Measurements from ENCODE around the gene MTURN. TPM values are rescaled to one million over a fixed set of nuclear protein-coding genes. Genes with fewer than 3 reads are reported as not detected.

The MTURN gene
- total and polyA plus RNA-seq, 3 experiments from 2014 or later = 4.9 to 6.2 (median 4.9) TPM

- ChIA-PET POLR2A (no interaction called here), CTCF (no interaction called here)
Measured at GRCh38 chr7:30147785-30148184, 13.0 kb downstream of the MTURN start.

DNA sequence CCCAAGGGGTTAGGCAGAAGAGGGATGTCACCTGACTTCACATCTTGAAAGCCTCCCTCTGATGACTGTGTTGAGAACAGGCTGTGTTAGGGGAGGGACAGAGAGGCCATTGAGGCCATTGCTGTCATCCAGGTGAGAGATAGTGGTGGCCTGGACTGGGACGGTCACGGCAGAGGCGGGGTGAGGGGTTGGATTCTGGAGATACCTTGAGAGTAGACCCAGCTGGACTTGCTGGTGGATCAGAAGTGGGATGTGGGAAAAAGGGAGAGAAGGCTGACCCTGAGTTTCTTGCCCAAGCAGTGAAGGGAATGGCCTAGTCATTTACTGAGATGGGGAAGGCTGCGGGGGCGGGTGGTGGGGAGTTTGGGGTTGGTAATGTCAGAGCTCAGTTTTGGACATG lies 13.6 kb downstream of the MTURN start:
- H3K27me3 ChIP-seq (ENCODE audit: insufficient read depth, low read length, poor library complexity, severe bottlenecking) = no peaks in the 10 kb centered on the region
- ChIA-PET CTCF (interaction anchor here (0.9 to 1.0 kb wide), 2 partner anchors 16 to 18 kb away, joined by 3 read pairs; no protein-coding TSS in a partner anchor), POLR2A (interaction anchor here (1.0 to 1.1 kb wide), 2 partner anchors 13 to 14 kb away, joined by 3 read pairs; no protein-coding TSS in a partner anchor)
- Mint-ChIP-seq H3K27me3 (no peaks in the 10 kb centered on the region), H3K4me3 (no peak overlapping the region), H3K36me3 (peaks cover 0 to 23% (median 6%) of the 10 kb centered on the region in 3 donors), H3K27ac (peak overlapping the region in 2 of 8 donors; percentile 67 to 74), H3K4me1 (peaks cover 0 to 8% (median 3%) of the 10 kb centered on the region in 3 donors), H3K9me3 (no peaks in the 10 kb centered on the region)
- H3K36me3 ChIP-seq (ENCODE audit: insufficient read depth, low read length) = no peaks in the 10 kb centered on the region
- H3K9me3 ChIP-seq (ENCODE audit: low read length) = no peaks in the 10 kb centered on the region
- no peak overlapping the region for H3K27ac ChIP-seq (ENCODE audit: low read depth, low read length)
- peaks cover 26% of the 10 kb centered on the region for H3K4me1 ChIP-seq (ENCODE audit: insufficient read depth, low read length)
- no peak for DNase-seq
- H3K4me3 ChIP-seq (ENCODE audit: low read length) = no peak overlapping the region

More at GRCh38 chr7:30147785-30148184, 13.0 kb downstream of the MTURN start:
- Histone ChIP-seq H3K9me3 (ENCODE audit: low read length) (no peaks in the 10 kb centered on the region), H3K27me3 (ENCODE audit: insufficient read depth, low read length, poor library complexity, severe bottlenecking) (no peaks in the 10 kb centered on the region), H3K4me1 (ENCODE audit: insufficient read depth, low read length) (peaks cover 26% of the 10 kb centered on the region), H3K36me3 (ENCODE audit: insufficient read depth, low read length) (no peaks in the 10 kb centered on the region), H3K27ac (ENCODE audit: low read depth, low read length) (no peak overlapping the region), H3K4me3 (ENCODE audit: low read length) (no peak overlapping the region)
- H3K4me1 Mint-ChIP-seq = peaks cover 0 to 11% (median 3%) of the 10 kb centered on the region in 3 donors
- no peaks in the 10 kb centered on the region for H3K9me3 Mint-ChIP-seq
- H3K27ac Mint-ChIP-seq = no peak overlapping the region
- H3K36me3 Mint-ChIP-seq = peaks cover 0 to 18% (median 2%) of the 10 kb centered on the region in 3 donors
- H3K4me3 Mint-ChIP-seq = no peak overlapping the region
- H3K27me3 Mint-ChIP-seq = no peaks in the 10 kb centered on the region
- no peak for DNase-seq

GRCh38 chr7:30148951-30149459 lies 14.2 kb downstream of the MTURN start:
- Mint-ChIP-seq H3K27me3 (no peaks in the 10 kb centered on the region), H3K9me3 (no peaks in the 10 kb centered on the region), H3K36me3 (peaks cover 0 to 23% (median 6%) of the 10 kb centered on the region in 3 donors), H3K4me3 (peak overlapping the region in 3 of 7 donors; percentile 50 to 60 (median 54)), H3K4me1 (peaks cover 0 to 8% (median 3%) of the 10 kb centered on the region in 3 donors), H3K27ac (peak overlapping the region in 4 of 8 donors; percentile 68 to 78 (median 74))
- CTCF ChIA-PET = interaction anchor here (0.8 to 1.0 kb wide), 3 partner anchors 17 to 45 kb away, joined by 3 read pairs; no protein-coding TSS in a partner anchor
- Histone ChIP-seq H3K36me3 (ENCODE audit: insufficient read depth, low read length) (no peaks in the 10 kb centered on the region), H3K9me3 (ENCODE audit: low read length) (no peaks in the 10 kb centered on the region), H3K27me3 (ENCODE audit: insufficient read depth, low read length, poor library complexity, severe bottlenecking) (no peaks in the 10 kb centered on the region), H3K4me1 (ENCODE audit: insufficient read depth, low read length) (peaks cover 26% of the 10 kb centered on the region), H3K4me3 (ENCODE audit: low read length) (peak overlapping the region; percentile 42), H3K27ac (ENCODE audit: low read depth, low read length) (no peak overlapping the region)
- DNase-seq = peak in 2 of 5 donors; percentile 41 to 67
- POLR2A ChIA-PET = interaction anchor here (1.0 to 1.1 kb wide), 2 partner anchors 13 kb away, joined by 3 read pairs; no protein-coding TSS in a partner anchor

- no peaks in the 10 kb centered on the region for H3K27me3 ChIP-seq (ENCODE audit: insufficient read depth, low read length, poor library complexity, severe bottlenecking)
- H3K4me3 Mint-ChIP-seq = no peak overlapping the region
- CTCF ChIA-PET = interaction anchor here (0.8 kb wide), 1 partner anchor 44 kb away, joined by 3 read pairs; no protein-coding TSS in a partner anchor
- no peak for DNase-seq
- no peaks in the 10 kb centered on the region for H3K9me3 Mint-ChIP-seq
- peaks cover 21% of the 10 kb centered on the region for H3K4me1 ChIP-seq (ENCODE audit: insufficient read depth, low read length)
- H3K4me1 Mint-ChIP-seq = peaks cover 0 to 8% (median 3%) of the 10 kb centered on the region in 3 donors
- H3K36me3 ChIP-seq (ENCODE audit: insufficient read depth, low read length) = no peaks in the 10 kb centered on the region
- H3K27ac Mint-ChIP-seq = peak overlapping the region in 3 of 8 donors; percentile 42 to 74 (median 68)
- peak overlapping the region; percentile 42 for H3K4me3 ChIP-seq (ENCODE audit: low read length)
- H3K9me3 ChIP-seq (ENCODE audit: low read length) = no peaks in the 10 kb centered on the region
- H3K36me3 Mint-ChIP-seq = peaks cover 0 to 25% (median 6%) of the 10 kb centered on the region in 3 donors
- no peak overlapping the region for H3K27ac ChIP-seq (ENCODE audit: low read depth, low read length)
- no peaks in the 10 kb centered on the region for H3K27me3 Mint-ChIP-seq
- POLR2A ChIA-PET = no interaction called here
Measured at GRCh38 chr7:30149640-30150272, 15.0 kb downstream of the MTURN start.

- no peak for DNase-seq
- no peak overlapping the region for H3K27ac ChIP-seq (ENCODE audit: low read depth, low read length)
- peaks cover 0 to 8% (median 3%) of the 10 kb centered on the region in 3 donors for H3K4me1 Mint-ChIP-seq
- H3K36me3 Mint-ChIP-seq = peaks cover 0 to 25% (median 6%) of the 10 kb centered on the region in 3 donors
- H3K4me3 ChIP-seq (ENCODE audit: low read length) = no peak overlapping the region
- ChIA-PET POLR2A (no interaction called here), CTCF (no interaction called here)
- no peaks in the 10 kb centered on the region for H3K9me3 ChIP-seq (ENCODE audit: low read length)
- peaks cover 21% of the 10 kb centered on the region for H3K4me1 ChIP-seq (ENCODE audit: insufficient read depth, low read length)
- H3K27me3 Mint-ChIP-seq = no peaks in the 10 kb centered on the region
- no peaks in the 10 kb centered on the region for H3K36me3 ChIP-seq (ENCODE audit: insufficient read depth, low read length)
- H3K27ac Mint-ChIP-seq = no peak overlapping the region
- no peaks in the 10 kb centered on the region for H3K9me3 Mint-ChIP-seq
- H3K27me3 ChIP-seq (ENCODE audit: insufficient read depth, low read length, poor library complexity, severe bottlenecking) = no peaks in the 10 kb centered on the region
- H3K4me3 Mint-ChIP-seq = no peak overlapping the region
Measured at GRCh38 chr7:30150711-30151110, 15.9 kb downstream of the MTURN start.

DNA sequence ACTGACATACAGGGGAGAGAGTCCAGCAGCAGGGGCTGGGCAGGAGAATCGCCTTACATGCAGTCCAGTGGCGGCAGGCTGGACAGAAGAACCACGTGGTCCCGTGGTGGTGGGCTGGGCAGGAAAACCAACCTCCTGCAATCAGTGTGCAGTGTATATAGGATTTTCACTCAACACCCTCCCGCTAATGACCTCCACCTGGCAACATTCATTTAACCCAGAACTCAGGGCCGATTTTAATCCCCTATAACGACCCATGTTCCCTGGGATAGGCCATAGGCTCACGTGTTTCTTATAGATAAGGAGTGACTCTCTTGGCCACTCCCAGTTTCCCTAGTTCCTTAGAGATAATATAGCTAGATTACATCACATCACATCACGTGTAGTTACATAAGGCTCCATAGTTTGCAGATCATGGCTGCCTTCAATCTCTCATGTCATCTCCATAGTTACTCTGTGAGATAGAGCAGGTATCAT lies 19.4 kb downstream of the MTURN start:
- H3K9me3 ChIP-seq (ENCODE audit: low read length) = no peaks in the 10 kb centered on the region
- H3K27me3 ChIP-seq (ENCODE audit: insufficient read depth, low read length, poor library complexity, severe bottlenecking) = no peaks in the 10 kb centered on the region
- POLR2A ChIA-PET = no interaction called here
- peaks cover 13 to 17% (median 15%) of the 10 kb centered on the region in 3 donors for H3K4me1 Mint-ChIP-seq
- CTCF ChIA-PET = no interaction called here
- H3K36me3 ChIP-seq (ENCODE audit: insufficient read depth, low read length) = no peaks in the 10 kb centered on the region
- no peak overlapping the region for H3K4me3 Mint-ChIP-seq
- H3K4me3 ChIP-seq (ENCODE audit: low read length) = no peak overlapping the region
- peaks cover 24% of the 10 kb centered on the region for H3K4me1 ChIP-seq (ENCODE audit: insufficient read depth, low read length)
- no peaks in the 10 kb centered on the region for H3K9me3 Mint-ChIP-seq
- no peaks in the 10 kb centered on the region for H3K27me3 Mint-ChIP-seq
- peak overlapping the region in 2 of 8 donors; percentile 22 to 29 for H3K27ac Mint-ChIP-seq
- DNase-seq = no peak
- peaks cover 0 to 25% (median 6%) of the 10 kb centered on the region in 3 donors for H3K36me3 Mint-ChIP-seq
- H3K27ac ChIP-seq (ENCODE audit: low read depth, low read length) = no peak overlapping the region

GRCh38 chr7:30155481-30155880 lies 20.7 kb downstream of the MTURN start:
- Mint-ChIP-seq H3K4me3 (no peak overlapping the region), H3K27ac (no peak overlapping the region), H3K27me3 (no peaks in the 10 kb centered on the region), H3K36me3 (peaks cover 0 to 22% (median 4%) of the 10 kb centered on the region in 3 donors), H3K4me1 (peaks cover 21 to 27% (median 26%) of the 10 kb centered on the region in 3 donors), H3K9me3 (no peaks in the 10 kb centered on the region)
- ChIA-PET POLR2A (no interaction called here), CTCF (no interaction called here)
- DNase-seq = no peak
- Histone ChIP-seq H3K4me3 (ENCODE audit: low read length) (no peak overlapping the region), H3K36me3 (ENCODE audit: insufficient read depth, low read length) (no peaks in the 10 kb centered on the region), H3K27ac (ENCODE audit: low read depth, low read length) (no peak overlapping the region), H3K4me1 (ENCODE audit: insufficient read depth, low read length) (peaks cover 30% of the 10 kb centered on the region), H3K27me3 (ENCODE audit: insufficient read depth, low read length, poor library complexity, severe bottlenecking) (no peaks in the 10 kb centered on the region), H3K9me3 (ENCODE audit: low read length) (no peaks in the 10 kb centered on the region)

DNA sequence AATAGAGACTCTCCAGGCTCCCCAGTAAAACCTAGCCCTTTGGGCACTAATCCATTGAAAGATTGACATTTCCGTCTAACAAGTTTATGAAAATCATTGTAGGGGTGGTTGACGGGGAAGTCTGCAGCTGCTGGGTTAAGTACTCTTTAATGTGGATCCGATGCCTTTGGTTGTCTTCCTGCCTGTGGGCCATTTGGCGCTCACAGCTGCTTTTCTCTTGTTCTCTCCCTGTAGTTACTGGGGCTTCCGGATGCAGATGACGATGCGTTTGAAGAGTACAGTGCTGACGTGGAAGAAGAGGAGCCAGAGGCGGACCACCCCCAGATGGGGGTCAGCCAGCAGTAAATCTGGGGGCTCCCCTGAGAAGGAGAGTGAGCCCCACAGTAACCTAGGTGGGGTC lies 22.4 kb downstream of the MTURN start:
- peaks cover 0 to 11% (median 4%) of the 10 kb centered on the region in 3 donors for H3K36me3 Mint-ChIP-seq
- POLR2A ChIA-PET = interaction anchor here (1.0 kb wide), 1 partner anchor 22 kb away, joined by 3 read pairs; the partner anchor contains the start of gene MTURN
- Histone ChIP-seq H3K4me3 (ENCODE audit: low read length) (no peak overlapping the region), H3K36me3 (ENCODE audit: insufficient read depth, low read length) (no peaks in the 10 kb centered on the region), H3K9me3 (ENCODE audit: low read length) (no peaks in the 10 kb centered on the region), H3K4me1 (ENCODE audit: insufficient read depth, low read length) (peaks cover 37% of the 10 kb centered on the region), H3K27me3 (ENCODE audit: insufficient read depth, low read length, poor library complexity, severe bottlenecking) (no peaks in the 10 kb centered on the region), H3K27ac (ENCODE audit: low read depth, low read length) (no peak overlapping the region)
- DNase-seq = peak in 2 of 5 donors; percentile 28 to 66
- no peaks in the 10 kb centered on the region for H3K27me3 Mint-ChIP-seq
- peak overlapping the region in 5 of 8 donors; percentile 1 to 64 (median 55) for H3K27ac Mint-ChIP-seq
- peak overlapping the region in 5 of 7 donors; percentile 5 to 56 (median 39) for H3K4me3 Mint-ChIP-seq
- peaks cover 30 to 39% (median 38%) of the 10 kb centered on the region in 3 donors for H3K4me1 Mint-ChIP-seq
- CTCF ChIA-PET = interaction anchor here (1.7 kb wide), 1 partner anchor 84 kb away, joined by 3 read pairs; no protein-coding TSS in a partner anchor
- no peaks in the 10 kb centered on the region for H3K9me3 Mint-ChIP-seq

Measured in CD8-positive, alpha-beta memory T cell (primary cell).